Activated naive CD4-positive, alpha-beta T cell treated with anti-CD3 and anti-CD28 coated beads for 36 hours (primary cell): ENCODE measurements around the gene RARB. TPM values are rescaled to one million over a fixed set of nuclear protein-coding genes. Genes with fewer than 3 reads are reported as not detected.

ENCODE experiments used
- CTCF ChIA-PET: fragments of 350-600 bp; sonication (Branson Sonifier 250); formaldehyde crosslinking; loops from one replicate; lab custom pipeline; 2021; ENCODE audit warnings: antibody characterized with exemption; lab: Charles Lee
- DNase-seq: peaks from one replicate; pipeline ENCODE4 v3.0.0-alpha.2; 2020
- H3K27ac Mint-ChIP-seq: one replicate; pipeline ENCODE4 v1.8.0; 2021; ENCODE audit warnings: mild to moderate bottlenecking, mixed read lengths
- H3K27me3 Mint-ChIP-seq: one replicate; pipeline ENCODE4 v1.8.0; 2021; ENCODE audit warnings: low read depth, mixed read lengths
- H3K36me3 Mint-ChIP-seq: one replicate; pipeline ENCODE4 v1.8.0; 2021; ENCODE audit warnings: low read depth, mixed read lengths
- H3K4me1 Mint-ChIP-seq: one replicate; pipeline ENCODE4 v1.8.0; 2021; ENCODE audit warnings: low read depth, mixed read lengths
- H3K4me3 Mint-ChIP-seq: one replicate; pipeline ENCODE4 v1.8.0; 2021; ENCODE audit warnings: mild to moderate bottlenecking, moderate library complexity, mixed read lengths
- H3K9me3 Mint-ChIP-seq: one replicate; pipeline ENCODE4 v1.8.0; 2021; ENCODE audit warnings: mixed read lengths
- intact Hi-C: fragments of 100-400 bp; cut with micrococcal nuclease; formaldehyde crosslinking; loops from one replicate; pipeline ENCODE4 v1.15.1; 2023
- total RNA-seq, 2 experiments: library from RNA; stranded (reverse); gene quantifications; one replicate each; pipeline ENCODE4 v1.2.3, GENCODE V29; 2021

RARB gene
- total RNA-seq, 2 experiments from 2014 or later, result not detected

DNA sequence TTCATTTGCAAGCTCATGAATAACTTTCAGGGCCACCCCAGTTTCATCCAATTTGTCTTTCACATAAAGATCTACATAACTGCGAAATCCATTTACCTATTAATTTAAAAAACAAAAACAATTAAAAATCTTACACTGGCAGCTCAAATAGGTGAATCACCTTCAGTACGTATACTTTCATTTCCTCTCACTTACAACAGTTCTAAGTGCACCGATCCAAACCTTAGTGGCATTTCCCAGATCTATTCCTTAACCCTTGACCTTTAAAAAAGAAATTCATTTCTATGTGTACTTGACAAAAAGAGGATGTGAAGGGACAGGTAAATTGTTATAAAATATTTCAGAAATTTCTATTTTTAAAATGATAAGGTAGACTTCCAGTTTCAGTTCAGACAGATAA, 205.9 kb downstream of the RARB start:
- peaks cover 21% of the 10 kb centered on the region for H3K36me3 Mint-ChIP-seq
- H3K27ac Mint-ChIP-seq, result no peak overlapping the region
- H3K4me1 Mint-ChIP-seq, result peaks cover 2% of the 10 kb centered on the region
- H3K4me3 Mint-ChIP-seq, result no peak overlapping the region
- H3K27me3 Mint-ChIP-seq, result no peaks in the 10 kb centered on the region
- no peaks in the 10 kb centered on the region for H3K9me3 Mint-ChIP-seq
- intact Hi-C loops, result no loop called here
- DNase-seq, result no peak
- CTCF ChIA-PET, result interaction anchor here (0.8 to 1.3 kb wide), 2 partner anchors 24 to 28 kb away, joined by 3 to 5 read pairs; no protein-coding TSS in a partner anchor

- H3K9me3 Mint-ChIP-seq, result no peaks in the 10 kb centered on the region
- CTCF ChIA-PET, result interaction anchor here (0.5 kb wide), 1 partner anchor 1868 kb away, joined by 3 read pairs; no protein-coding TSS in a partner anchor
- no peak overlapping the region for H3K27ac Mint-ChIP-seq
- peaks cover 17% of the 10 kb centered on the region for H3K36me3 Mint-ChIP-seq
- H3K4me1 Mint-ChIP-seq, result peaks cover 2% of the 10 kb centered on the region
- no peak for DNase-seq
- H3K4me3 Mint-ChIP-seq, result no peak overlapping the region
- H3K27me3 Mint-ChIP-seq, result no peaks in the 10 kb centered on the region
- intact Hi-C loops, result no loop called here
Measured at GRCh38 chr3:25635038-25635437, 207.0 kb downstream of the RARB start.

Other genes starting within 250 kb of the RARB start
- 100 to 1,000 TPM; 113 to 114 TPM for gene TOP2B, start 236.6 kb downstream of the RARB start, total RNA-seq